ENCODE data around the gene TRABD.
"Not testable (repeated sequence)": the region's sequence is repeated elsewhere in the genome, so short reads cannot be mapped to it uniquely, and the experiment has no call there.

Gene TRABD

DNA sequence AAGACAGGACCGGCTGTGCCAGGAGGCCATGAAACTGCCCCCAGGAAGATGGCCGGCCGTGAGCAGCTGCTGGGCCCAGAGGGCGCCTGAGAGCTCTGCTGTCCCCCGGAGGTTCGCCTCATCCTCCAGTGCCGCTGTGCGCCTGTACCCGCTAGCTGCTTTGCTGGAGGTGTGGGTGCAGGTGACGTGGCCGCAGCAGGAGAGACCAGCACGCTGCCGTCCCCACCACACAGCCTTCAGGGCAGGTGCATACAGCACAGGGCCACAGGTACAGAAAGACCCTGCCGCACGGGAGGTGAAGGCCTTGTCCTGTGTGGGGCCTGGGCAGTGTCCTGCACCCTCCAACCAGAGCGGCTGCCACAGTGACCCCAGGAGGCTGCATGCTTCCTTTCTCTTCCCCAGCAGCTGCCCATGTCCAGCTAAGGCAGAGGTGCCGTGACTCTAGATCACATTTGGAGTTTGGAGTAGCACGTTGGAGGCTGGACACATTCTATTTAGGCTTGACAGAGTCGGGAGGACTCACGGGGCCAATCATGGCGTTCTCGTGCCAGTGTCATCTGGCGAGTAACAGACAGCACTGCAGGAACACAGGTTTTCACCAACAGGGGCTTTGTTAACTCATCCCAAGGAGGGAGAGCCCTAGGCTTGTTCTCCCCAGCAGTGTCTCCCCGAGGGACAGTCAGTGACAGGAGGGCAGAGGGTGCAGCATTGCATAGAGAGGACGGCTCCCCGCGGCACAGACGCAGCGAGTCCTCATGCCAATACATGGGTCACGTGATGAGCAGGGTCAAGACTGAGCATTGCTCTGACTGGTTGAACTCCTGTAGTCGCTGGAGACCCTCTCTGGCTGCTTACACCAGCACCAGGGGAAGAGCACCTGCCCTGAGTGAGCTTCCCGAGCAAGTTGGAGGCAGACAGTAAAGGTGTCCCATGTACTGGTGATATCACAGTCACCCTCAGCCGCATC is 33.9 kb upstream of the TRABD start:
- DNase-seq (ENCODE audit: low spot score): no peak

DNA sequence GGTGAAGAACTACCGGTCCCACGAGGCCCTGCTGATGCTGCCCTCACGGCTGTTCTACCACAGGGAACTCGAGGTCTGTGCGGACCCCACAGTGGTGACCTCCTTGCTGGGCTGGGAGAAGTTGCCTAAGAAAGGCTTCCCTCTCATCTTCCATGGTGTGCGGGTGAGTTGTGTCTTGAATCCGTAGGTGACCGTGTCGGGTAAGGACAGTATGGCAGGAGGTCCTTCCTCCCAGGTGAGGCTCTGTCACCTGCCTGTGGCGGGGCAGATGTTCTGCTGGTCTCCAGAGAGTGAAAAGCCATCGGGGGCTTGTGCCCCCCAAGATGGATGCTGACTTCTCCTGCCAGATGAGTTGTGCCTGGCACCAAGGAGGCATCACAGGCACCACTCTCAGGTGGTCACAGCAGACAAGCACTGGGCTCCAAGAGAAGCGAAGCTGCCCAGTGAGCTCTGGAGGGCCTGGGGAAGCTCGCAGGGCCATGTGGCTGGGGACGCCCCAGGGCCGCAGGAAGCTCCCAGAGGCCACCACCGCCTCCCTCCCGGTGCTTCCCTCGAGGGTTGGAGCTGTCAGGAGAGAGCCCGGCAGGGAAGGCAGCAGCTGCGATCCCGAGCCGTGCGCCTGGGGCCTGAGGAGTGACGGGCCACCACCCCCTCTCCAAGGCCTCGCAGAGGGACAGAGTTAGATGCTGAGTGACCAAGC is 32.5 kb upstream of the TRABD start:
- DNase-seq (ENCODE audit: low spot score): no peak

DNA sequence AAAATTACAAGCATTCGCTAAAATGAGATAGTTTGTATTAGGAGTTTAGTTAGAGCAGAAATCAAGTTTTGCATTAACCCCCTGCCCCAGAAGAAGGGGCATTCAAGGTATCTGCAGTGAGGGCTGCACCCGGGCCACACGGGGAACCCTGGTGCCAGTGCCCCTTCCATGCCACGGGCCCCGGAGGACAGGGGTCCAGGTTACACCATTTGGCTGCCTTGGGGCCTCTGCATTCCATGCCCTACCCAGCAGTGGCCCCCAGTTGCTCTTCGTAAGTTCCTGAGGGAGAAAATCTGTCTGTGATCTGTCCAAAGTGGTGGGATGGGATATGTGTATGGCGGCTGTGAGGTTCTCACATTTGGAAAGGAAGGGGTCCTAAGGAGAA is 32.0 kb upstream of the TRABD start:
- no peak for DNase-seq (ENCODE audit: low spot score)

DNA sequence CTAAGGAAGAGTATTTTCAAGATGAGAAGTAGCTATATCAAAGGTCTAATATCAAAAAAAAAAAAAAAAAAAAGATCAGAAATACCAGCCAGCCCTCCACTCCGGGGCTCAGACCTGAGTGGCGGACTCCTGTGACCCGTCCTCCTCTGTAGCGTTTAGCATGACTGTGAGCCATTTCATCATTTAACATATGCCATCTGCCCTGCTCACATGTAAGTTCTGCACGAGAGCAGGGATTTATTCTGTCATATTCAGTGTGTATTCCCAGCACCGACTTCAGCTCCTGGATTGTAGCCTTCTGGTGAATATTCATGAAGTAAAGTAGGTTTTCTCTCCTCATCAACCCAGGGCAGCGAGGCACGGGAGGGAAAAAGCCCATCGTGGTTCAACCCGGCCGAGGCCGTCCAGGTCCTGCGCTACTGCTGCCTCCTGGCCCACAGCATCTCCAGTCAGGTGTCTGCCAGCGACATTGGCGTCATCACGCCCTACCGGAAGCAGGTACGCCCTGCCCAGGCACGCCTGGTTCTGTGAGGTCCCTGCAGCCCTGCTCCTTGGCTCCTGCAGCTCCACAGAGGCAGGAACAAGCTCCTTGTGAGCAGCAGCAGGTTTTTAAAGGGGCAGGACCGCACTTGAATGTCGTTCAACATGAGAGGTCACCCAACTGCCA is 27.9 kb upstream of the TRABD start:
- DNase-seq (ENCODE audit: low spot score): no peak

DNA sequence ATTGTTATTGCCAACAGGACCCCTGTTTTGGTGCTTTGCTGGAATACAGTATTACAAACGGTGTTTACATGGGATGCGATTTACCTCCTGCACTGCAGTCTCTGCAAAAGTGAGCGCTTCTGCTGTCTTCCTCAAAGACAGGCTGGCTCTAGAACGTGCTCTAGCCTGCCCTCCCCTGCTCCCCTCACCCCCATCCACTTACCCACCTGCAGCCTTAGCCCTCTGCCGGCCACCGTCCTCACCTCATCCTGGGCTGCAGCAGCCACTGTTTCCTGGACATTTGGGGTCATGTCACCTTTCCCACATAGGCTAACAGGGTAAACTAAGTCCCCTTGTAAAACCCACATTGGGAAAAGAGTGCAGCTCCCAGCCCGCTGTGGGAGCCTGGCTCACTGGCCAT is 24.8 kb upstream of the TRABD start:
- DNase-seq (ENCODE audit: low spot score): no peak

DNA sequence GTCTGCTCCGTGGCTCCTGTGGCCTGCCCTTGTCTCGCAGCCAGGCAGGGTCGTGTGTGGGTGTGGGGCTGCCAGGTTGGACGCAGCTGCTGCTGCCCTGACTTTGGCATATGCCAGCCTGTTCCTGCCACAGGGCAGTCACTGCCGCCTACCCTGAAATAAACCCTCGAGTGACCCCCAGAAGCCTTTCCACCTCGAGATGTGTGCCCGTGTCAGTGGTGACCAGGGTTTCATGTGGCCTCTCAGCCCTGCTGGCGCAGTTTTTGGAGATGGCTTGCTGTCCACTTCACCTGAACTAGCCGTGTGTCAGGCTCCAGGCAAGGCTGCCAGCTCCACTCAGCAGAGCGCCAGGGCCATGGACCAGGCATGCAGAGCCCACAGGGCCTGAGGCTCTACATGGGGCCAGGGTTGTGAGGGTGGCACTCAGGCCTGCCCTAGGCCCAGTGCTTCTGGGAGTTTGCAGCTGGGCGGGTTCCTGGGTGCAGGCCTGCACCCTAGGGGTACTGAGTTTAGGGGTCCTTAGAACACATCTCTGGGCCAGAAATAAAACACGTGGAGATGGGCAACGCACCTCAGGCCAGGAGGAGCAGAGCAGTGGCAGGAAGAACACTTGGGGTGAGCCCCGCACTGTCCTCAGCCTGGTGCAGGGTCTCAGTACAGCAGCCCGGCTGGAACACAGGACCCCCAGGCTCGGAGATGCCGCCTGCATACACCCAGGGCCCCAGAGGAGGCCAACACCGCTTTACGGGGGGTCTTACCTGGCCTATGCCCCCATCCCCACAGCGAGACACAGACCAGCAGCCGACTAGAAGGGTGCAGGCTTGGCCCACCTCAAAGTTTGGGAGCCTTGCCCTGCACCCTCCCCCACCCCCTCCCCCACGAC is 24.0 kb upstream of the TRABD start:
- no peak for DNase-seq (ENCODE audit: low spot score)

DNA sequence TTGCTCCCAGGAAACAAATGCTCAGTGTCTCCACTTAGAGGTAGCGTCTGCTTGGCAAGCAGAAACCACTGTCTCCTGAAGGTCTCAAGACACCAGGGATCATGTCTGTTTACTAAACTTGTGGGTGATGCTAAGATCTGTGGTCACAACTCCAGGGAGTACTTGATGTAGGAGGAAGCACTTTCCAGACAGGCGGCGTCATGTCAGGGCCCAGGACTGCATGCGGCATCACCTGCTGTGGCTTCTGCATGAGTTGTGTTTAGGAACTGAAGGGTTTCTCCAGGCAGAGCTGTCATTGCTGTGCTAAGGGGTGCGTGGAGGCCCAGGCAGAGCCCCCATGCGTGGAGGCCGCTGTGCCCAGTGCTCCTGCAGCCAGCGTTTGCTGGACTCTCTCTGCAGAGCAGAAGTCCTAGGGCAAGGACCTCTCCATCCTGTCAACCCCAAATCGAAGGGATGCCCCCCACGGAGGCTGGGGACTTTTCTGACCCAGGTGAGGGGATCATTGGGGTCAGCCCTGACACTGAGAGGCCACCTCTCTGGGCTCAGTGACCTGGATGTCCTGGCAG is 23.2 kb upstream of the TRABD start:
- no peak for DNase-seq (ENCODE audit: low spot score)

DNA sequence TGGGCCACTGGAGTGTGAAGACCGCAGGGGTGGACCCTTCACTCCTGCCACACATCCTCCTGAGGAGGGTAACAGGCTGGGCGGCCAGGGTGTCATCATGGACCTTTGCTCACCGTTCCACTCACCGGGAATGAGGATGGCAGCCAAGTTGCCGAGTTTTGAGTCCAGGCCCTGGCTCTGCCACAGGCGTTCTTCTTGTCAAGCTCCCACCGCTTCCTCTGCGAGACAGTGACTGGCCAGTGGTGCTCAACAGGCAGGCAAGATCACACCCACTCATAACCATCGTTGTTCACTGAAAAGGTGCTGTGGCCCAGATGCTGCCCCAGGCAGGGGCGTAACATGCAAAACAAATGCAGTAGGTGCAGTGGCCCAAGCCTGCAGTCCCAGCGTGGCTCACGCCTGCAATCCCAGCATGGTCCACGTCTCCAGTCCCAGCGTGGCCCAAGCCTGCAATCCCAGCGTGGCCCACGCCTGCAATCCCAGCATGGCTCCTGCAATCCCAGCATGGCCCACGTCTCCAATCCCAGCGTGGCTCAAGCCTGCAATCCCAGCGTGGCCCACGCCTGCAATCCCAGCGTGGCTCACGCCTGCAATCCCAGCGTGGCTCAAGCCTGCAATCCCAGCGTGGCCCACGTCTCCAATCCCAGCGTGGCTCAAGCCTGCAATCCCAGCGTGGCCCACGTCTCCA is 20.1 kb upstream of the TRABD start:
- DNase-seq (ENCODE audit: low spot score): no peak

DNA sequence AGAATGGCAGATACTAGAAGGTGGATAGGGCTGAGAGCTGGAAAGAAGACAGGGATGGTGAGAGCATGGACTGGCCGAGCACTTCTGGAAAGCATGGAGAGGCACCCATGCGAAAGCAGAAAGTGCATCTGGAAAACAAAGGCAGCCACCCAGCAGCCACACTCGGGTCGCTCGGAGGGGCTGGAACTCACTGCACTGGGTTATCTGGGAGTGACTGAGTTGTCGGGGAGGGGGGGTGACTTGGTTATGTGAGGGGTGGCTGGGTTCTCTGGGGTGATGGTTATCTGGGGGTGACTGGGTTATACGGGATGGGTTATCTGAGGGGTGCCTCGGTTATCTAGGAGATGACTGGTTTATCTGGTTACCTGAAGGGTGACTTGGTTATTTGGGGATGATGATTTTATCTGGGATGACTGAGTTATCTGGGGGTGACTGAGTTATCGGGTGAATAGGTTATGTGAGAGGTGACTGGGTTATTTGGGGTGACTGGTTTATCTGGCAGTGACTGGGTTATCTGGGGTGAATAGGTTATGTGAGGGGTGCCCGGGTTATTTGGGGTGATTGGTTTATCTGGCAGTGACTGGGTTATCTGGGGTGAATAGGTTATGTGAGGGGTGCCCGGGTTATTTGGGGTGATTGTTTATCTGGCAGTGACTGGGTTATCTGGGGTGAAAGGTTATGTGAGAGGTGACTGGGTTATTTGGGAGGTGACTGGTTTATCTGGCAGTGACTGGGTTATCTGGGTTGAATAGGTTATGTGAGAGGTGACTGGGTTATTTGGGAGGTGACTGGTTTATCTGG is 17.8 kb upstream of the TRABD start:
- no peak for DNase-seq (ENCODE audit: low spot score)

DNA sequence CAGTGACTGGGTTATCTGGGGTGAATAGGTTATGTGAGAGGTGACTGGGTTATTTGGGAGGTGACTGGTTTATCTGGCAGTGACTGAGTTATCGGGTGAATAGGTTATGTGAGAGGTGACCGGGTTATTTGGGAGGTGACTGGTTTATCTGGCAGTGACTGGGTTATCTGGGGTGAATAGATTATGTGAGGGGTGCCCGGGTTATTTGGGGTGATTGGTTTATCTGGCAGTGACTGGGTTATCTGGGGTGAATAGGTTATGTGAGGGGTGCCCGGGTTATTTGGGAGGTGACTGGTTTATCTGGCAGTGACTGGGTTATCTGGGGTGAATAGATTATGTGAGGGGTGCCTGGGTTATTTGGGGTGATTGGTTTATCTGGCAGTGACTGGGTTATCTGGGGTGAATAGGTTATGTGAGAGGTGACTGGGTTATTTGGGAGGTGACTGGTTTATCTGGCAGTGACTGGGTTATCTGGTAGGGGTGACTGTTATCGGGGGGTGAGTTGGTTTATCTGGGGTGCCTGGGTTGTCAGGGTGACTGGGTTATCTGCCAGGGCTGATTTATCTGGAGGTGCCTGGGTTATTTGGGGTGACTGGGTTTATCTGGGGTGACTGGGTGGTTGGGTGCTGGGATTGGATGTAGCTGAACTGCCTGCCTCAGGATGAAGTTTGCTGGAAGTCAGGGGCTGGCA is 17.1 kb upstream of the TRABD start:
- not testable (repeated sequence) for DNase-seq (ENCODE audit: low spot score)

DNA sequence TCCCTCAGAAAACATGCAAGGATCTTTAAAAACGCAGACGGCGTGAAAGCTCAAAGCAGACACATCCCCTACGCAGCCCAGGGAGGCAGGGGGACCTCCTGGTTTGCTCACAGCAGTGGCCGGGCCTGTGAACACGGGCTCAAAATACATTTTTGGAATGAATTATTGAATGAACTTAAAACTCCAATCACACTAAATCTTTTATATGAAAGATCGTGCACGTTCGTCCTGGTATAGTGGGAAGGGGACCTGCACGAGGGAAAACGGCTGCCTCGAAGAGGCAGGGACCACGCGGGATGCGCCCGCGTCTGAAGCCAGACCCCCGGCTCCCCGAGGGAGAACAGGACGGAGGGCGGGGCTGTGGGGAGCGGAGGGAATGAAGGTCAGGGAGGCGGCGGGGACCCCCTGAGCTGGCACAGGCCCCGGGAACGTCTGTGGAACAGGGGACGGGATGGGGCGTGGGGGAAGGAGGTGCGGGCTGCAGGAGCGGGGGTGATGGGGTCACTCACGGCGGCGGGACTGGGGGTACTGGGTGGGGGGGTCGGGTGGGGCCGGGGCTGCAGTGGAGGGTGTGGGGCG is 16.4 kb upstream of the TRABD start:
- DNase-seq (ENCODE audit: low spot score): no peak

DNA sequence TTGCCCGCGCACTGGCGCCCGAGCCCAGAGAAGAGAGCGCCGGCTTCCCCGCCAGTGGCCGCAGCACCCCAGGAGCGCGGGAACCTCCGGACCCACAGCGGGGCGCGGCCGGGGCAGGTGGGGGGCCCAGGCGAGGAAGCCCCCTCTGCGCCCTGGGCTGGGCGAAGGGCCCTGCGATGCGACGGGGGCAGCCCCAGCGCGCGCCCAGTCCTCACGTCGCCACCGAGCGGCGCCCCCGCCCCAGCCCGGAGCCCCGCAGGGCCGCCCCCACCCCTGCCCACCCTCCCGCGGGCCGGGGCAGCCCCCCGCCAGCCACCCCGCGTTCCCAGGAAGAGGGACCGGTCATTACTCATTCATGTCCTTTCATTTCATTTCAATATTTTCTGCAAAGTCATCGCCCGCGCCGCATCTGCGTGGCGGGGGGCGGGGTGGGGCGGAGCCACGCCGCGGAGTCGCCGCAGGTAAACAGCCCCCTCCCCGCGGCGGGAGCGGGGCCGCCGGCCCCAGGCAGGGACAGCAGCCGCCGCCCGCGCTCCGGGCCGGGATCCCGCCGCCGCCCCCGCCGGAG is 15.9 kb upstream of the TRABD start:
- no peak for DNase-seq (ENCODE audit: low spot score)

DNA sequence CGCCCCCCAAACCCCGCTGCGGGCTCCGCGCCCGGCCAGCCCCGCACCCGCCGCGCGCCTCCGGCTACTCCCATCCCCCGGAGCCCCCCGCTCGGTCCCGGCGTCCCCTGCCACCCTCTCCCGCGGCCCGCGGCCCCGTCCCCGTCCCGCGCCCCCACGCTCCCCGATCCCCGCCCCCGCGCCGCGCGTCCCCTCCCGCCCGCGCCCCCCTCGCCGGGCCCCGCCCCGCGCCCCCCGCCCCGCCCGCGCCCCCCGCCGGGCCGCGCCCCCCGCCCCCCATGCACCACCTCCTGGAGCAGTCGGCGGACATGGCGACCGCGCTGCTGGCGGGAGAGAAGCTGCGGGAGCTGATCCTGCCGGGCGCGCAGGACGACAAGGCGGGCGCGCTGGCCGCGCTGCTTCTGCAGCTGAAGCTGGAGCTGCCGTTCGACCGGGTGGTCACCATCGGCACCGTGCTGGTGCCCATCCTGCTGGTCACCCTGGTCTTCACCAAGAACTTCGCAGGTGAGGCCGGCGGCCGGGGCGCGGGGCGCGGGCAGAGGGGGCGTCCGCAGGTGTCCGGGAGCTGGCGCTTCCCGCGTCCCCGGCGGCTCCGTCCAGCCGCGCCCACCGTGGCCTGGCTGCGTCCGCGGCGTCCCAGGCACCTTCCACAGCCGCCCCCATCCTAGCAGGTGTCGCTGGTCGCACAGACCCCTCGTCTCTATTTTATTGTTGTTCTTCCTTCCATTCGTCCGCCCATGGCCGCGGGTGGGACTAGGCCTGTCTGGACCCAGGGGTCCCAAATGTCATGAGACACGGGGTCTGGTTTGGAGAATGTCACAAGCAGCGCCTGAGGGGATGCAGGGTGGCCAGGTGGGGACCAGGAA is 15.0 kb upstream of the TRABD start, which contains the start of gene PANX2:
Gene PANX2 (plus strand): TSS at position 279 of the 866 bp plus-strand sequence. CDS start 0 bp downstream, at position 279.
- no peak for DNase-seq (ENCODE audit: low spot score)

DNA sequence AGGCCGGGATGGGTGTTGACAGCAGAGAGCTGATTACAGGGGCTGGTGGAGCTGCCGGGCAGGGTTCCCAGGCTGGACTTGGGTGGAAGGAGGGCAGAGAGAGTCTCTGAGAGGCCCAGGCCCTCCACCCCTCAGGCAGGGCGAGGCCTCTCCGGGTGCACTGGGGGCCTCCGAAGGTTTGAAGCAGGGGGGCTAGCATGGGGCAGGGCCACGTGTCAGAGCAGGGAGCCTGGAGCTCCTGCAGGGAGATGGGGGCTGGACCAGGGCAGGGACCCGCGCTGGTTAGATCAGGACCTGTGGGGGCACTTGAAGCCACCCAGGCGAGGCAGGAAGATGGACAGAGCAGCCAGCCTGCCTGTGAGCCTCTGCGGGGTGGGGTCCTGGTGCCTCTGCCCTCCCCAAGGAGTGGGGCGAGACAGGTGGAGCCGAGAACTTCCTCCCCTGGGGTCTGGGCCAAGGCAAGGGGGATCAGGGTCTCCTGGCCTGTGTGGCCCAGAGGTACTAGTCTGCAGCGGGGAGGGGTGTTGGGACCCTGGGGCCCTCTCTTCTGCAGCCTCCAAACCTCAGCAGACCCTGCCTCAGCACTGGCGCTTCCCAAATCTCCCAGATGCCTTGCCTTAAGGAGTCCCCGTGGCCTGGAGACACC is 14.3 kb upstream of the TRABD start:
- DNase-seq (ENCODE audit: low spot score): no peak

DNA sequence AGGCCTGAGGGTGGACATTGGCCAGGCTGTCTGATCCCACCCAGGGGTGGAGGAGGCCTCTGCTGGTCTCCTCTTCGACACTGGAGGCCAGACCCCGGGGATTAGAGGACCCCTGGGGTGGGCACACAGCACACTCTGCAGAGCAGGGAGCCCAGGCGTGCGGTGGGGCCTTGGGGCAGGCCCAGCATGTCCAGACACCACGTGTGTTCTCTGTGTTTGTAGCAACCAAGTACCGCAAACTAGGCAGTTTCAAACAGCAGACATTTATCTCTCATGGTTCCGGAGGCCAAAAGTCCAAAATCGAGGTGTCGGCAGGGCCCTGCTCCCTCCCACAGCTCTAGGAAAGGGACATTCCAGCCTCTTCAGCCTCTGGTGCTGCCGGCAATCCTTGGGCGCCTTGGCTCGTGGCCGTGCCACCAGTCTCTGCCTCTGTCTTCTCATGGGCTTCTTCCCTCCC is 13.7 kb upstream of the TRABD start:
- no peak for DNase-seq (ENCODE audit: low spot score)

DNA sequence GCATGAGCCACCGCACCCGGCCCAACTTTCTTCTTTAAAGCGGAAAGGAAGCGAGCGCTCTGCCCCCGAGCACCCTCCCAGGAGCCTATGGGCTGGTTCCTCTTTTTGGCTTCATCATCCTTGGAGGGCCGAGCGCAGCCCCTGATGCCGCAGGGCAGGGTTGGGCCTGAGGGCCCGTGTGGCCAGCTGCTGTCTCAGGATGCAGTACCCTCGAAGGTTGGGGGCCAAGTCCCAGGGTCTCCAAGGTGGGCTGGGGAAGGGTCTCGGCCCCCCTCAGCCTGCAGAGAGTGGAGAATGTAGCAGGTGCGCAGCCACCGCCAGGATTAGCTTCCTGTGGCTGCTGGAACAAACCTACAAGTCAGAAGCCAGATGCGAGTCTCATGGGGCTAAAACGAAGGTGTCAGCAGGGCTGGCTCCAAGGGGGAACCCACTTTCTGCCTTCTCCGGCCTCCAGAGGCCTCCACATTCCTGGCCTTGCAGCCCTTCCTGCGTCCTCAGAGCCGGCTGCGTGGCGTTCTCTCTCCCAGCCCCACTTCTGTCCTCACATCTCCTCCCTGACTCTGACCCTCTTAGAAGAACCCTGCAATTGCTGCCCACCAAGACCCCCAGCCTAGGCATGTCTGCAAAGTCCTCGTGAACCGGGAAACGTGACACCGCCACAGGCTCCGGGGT is 12.3 kb upstream of the TRABD start:
- peak; percentile 57 for DNase-seq (ENCODE audit: low spot score)
